DND-41 (cell line): ENCODE data around the gene ASB4.

ENCODE experiments used
- EZH2 ChIP-seq: IDR thresholded peaks from 3 replicates; pipeline ENCODE4 v1.6.1; 2012; ENCODE audit warnings: borderline replicate concordance, low read depth, mild to moderate bottlenecking, moderate library complexity, low read length, inconsistent platforms; ENCODE audit not compliant: severe bottlenecking
- TF ChIP-seq, protein P1 (sequence below): IDR thresholded peaks from 2 replicates; pipeline ENCODE4 v1.5.1; 2012; ENCODE audit warnings: borderline replicate concordance, low read length, moderate library complexity, mild to moderate bottlenecking; ENCODE audit not compliant: poor library complexity, severe bottlenecking; ENCODE audit errors: extremely low read depth

GRCh38 chr7:95549818-95550529, 64.2 kb downstream of the ASB4 start:
- no peak for TF ChIP-seq EZH2
- TF ChIP-seq, protein P1, sequence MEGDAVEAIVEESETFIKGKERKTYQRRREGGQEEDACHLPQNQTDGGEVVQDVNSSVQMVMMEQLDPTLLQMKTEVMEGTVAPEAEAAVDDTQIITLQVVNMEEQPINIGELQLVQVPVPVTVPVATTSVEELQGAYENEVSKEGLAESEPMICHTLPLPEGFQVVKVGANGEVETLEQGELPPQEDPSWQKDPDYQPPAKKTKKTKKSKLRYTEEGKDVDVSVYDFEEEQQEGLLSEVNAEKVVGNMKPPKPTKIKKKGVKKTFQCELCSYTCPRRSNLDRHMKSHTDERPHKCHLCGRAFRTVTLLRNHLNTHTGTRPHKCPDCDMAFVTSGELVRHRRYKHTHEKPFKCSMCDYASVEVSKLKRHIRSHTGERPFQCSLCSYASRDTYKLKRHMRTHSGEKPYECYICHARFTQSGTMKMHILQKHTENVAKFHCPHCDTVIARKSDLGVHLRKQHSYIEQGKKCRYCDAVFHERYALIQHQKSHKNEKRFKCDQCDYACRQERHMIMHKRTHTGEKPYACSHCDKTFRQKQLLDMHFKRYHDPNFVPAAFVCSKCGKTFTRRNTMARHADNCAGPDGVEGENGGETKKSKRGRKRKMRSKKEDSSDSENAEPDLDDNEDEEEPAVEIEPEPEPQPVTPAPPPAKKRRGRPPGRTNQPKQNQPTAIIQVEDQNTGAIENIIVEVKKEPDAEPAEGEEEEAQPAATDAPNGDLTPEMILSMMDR = no peak
